NOMO-1 (cell line): ENCODE data around the gene DDX46.
"Not testable (repeated sequence)": the region's sequence is repeated elsewhere in the genome, so short reads cannot be mapped to it uniquely, and the experiment has no call there.

Experiments used
- DNase-seq, 2 experiments: peaks; one replicate each; lab custom pipeline; 2025; ENCODE audit not compliant: unreplicated experiment in 2 of 2; lab: John Stamatoyannopoulos, UW

DDX46 gene

DNA sequence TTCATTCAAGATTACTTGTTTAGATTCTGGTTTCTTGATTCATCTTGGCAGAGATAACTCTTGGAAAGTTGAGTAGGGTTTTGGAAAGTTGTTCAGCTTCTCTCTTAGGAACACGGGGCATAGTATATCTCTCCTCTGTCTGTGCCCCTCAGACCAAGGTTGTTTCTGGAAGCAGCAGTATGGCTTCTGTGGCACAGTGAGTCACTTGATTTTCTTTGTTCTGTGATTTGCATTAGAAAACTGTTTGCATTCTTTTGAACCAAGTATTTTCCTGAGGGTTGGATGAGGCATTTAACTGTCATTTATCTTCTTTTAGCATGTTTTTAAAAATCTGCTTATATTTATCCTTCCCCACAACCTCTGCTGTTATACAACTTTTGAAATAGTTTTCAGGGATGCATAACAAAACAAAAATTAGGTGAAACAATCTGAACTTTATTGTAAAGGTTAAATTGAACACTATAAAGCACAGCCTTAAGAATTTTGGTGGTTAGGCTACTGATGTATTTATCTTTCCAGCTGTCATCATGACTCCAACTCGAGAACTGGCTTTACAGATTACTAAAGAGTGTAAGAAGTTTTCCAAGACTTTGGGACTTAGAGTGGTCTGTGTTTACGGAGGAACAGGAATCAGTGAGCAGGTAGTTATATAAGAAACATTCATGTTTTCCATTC lies 26.5 kb downstream of the DDX46 start:
- no peak for DNase-seq

DNA sequence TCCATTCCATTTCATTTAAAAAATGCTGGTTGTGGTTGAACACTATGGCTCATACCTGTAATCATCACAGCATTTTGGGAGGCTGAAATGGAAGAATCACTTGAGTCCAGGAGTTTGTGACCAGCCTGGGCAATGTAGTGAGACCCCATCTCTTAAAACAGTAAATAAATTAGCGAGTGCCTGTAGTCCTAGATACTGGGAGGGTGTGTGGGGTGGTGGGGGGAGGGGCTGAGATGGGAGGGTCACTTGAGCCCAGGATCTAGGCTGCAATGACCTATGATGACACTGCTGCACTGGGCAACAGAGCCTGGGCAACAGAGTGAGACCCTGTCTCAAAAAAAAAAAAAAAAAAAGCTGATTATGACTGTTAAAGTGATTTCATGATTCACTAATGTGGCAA lies 29.1 kb downstream of the DDX46 start:
- DNase-seq = no peak

DNA sequence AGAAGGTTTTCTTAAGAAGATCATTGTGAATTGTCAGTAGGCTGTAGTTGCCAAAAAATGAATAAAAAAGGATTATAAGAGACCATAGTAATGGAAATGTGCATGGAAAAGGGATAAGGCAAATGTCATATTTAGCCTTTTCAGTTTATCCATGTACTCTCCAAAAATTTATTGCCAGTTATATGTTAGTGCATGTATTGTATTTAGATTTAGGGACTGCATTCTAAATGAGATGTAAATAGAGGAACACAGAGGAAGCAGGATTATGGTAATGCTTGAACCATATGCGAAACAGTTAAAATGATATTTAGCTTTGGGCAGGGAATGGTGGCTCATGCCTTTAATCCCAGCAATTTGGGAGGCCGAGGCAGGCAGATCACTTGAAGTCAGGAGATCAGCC lies 33.0 kb downstream of the DDX46 start:
- no peak for DNase-seq

DNA sequence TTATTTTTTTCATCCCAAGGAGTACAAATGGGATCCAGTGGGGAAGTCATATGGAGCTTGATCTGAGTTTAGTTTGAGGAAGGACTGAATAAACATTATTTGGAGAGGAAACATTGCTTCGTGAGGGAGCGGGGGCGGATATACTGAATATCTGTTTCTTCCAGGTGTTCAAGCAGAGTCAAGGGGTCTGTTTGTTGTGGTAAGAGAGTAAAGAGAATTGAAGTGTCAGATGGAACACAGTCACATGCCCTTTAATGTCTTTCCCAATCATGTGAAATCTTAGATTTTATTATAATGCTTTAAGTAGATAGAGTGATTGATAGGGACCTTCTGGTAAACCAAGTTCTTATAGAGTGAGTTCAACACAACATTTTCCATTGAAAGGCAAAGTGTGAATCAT lies 33.7 kb downstream of the DDX46 start:
- no peak for DNase-seq

DNA sequence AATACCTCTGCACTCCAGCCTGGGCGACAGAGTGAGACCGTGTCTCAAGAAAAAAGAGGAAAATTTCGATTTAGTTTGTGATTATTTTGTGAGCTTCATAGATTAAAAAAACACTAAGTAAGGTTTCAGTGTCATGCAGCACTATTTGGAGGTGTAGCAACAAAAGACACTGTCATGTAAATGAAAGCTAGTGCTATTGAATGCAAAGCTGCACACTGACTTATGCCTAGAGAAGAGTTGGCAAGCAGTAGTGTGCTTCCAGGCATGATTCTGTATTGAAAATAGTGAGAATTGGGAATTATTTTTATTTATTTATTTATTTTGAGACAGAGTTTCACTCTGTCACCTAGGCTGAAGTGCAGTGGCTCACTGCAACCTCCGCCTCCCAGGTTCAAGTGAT lies 34.5 kb downstream of the DDX46 start:
- DNase-seq = no peak

DNA sequence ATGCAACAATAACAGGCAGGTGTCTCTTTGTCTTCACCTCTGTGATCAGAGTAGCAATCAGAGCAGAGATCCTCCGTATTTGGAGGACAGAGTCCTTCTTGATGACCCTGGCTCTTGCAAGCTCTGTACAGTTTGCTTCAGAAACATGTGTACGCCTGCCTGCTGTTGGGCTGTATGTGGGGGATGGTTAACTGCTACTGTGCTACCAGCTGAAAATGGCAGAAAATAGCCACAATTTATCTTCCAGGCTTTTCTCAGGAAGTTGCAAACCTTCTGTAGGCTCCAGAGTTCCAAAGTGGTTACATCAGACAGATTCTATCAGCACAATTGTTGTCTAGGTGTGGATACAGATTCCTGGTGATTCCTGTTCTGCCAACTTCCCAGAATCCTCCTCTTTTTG lies 35.5 kb downstream of the DDX46 start:
- no peak for DNase-seq

DNA sequence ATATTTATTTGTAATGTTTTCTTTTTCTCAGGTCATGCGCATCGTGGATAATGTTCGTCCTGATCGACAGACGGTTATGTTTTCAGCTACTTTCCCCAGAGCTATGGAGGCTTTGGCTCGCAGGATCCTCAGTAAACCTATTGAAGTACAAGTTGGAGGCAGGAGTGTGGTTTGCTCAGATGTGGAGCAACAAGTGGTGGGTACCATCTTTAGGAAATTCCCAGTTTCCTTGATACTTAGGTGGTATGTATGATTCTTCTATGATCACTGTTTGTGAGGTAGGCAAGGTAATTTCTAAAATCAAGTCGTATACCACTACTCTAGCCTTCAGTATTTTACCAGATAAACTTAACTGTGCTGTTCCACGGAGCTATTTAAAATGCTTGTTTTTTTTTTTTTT lies 36.2 kb downstream of the DDX46 start:
- no peak for DNase-seq

DNA sequence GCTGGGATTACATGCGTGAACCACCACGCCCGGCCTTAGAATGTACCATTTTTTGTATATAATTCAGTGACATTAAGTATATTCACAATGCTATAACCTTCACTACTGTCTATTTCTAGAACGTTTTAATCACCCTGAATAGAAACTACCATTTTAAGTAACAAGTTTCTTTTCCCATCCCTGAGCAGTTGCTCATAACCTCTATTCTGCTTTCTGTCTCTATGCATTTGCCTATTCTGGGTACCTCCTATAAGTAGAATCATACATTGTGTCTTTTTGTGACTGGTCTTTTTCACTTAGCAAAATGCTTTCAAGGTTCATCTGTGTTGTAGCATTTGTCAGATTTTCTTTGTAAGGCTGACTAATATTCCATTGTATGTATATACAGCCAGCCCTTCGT lies 39.9 kb downstream of the DDX46 start:
- DNase-seq = no peak

DNA sequence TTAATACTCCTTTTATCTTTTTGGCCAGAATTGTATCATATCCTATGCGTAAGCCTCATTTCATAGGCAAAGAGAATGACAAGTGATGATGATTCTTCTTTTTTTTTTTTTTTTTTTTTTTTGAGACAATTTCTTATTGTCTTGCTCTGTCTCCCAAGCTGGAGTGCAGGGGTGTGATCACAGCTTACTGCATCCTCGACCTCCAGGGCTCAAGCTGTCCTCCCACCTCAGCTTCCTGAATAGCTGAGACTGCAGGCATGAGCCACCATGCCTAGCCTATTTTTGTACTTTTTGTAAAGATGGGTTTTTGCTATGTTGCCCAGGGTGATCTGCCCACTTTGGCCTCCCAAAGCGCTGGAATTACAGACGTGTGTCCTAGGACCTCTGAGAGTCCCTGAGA lies 45.2 kb downstream of the DDX46 start:
- no peak for DNase-seq

DNA sequence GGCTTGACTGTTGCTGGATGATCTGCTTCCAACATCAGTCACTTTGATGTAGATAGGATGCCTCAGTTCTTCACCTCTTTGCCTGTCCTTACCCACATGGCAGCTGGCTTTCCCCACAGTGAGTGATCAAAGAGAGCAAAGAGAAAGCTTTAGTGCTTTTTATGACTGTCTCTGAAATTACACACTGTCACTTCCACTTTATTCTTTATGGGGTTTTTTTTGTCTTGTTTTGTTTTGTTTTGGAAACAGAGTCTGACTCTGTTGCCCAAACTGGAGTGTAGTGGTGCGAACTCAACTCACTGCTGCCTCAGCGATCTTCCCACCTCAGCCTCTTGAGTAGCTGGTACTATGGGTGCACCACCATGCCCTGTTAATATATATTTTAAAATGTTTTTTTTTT lies 54.8 kb downstream of the DDX46 start:
- DNase-seq = peak in 1 of 2 experiments; percentile 72

DNA sequence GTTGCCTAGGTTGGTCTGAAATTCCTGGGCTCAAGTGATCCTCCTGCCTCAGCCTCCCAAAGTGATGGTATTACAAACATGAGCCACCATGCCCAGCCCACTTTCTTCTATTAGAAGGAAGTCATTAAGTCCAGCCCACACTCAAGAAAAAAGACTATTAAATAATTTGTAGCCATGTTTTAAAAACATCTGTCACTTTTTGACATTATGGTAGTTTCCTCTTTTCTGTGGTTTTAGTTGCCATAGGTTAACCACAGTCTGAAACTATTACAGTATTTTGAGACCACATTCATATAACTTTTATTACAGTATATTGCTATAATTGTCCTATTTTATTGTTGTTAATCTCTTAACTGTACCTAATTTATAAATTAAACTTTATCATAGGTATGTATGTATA lies 55.2 kb downstream of the DDX46 start:
- peak; percentile 68 to 93 for DNase-seq

DNA sequence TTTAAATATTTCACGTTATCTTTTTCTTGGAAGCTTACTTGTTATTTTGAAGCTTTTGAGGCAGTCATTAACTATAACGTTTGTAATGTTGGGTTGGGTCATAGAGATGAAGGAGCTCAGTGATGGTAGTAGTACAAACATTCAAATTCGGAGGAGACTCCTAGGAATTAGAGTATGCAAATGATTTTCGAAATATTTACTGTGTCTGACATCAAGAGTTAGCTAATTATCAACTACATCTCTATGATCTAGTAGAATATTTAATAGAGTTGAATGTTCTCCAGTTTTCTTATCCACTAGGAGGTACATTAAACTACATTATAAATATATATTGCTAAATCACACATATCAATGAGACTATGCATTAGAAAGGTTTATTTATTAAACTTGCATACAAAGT lies 58.4 kb downstream of the DDX46 start:
- DNase-seq = no peak

DNA sequence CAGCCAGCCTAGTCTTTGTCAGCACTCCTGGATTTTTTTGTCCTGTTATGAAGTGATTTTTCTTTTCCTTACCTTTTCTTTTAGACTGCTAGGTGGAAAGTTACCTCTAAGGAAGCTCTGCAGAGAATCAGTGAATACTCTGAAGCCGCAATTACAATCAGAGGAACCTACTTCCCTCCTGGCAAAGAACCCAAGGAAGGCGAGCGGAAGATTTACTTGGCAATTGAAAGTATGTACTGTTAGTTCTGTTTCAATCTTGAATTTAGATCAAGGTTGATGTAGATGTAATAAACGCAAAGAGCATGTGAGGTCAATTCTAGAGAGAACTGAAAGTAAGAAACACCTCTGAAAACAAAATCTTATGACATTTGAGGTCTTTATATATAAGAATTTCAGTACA lies 60.2 kb downstream of the DDX46 start:
- DNase-seq = no peak

DNA sequence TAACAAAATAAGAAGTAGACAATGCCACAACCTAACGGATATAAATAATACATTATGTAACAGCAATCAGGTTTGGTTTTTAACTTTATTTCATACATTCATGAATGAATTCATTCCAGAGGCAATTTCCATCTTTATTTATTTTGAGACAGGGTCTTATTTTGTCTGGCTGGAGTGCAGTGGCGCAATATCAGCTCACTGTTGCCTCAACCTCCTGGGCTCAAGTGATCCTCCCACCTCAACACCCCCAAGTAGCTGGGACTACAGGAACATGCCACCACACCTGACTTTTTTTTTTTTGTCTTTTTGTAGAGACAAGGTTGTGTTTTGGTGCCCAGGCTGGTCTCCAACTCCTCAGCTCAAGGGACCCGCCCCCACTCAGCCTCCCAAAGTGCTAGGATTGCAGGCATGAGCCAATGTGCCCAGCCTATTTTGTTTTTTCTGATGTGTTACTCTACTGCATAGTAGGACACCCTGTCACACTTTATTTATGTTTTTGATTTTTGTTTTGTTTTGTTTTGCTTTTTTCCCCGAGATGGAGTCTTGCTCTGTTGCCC lies 60.9 kb downstream of the DDX46 start:
- no peak for DNase-seq

DNA sequence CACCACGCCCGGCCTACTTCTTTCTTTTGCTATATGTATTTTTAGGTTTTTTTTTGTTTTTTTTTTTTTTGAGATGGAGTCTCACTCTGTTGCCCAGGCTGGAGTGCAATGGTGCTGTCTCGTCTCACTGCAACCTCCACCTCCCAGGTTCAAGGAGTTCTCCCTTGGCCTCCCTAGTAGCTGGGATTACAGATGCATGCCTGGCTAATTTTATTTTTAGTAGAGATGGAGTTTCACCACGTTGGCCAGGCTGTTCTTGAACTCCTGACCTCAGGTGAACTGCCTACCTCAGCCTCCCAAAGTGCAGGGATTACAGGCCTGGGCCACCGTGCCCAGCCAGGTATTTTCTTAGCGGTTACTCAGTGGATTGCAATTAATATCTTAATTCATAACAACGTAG lies 63.3 kb downstream of the DDX46 start:
- no peak for DNase-seq

DNA sequence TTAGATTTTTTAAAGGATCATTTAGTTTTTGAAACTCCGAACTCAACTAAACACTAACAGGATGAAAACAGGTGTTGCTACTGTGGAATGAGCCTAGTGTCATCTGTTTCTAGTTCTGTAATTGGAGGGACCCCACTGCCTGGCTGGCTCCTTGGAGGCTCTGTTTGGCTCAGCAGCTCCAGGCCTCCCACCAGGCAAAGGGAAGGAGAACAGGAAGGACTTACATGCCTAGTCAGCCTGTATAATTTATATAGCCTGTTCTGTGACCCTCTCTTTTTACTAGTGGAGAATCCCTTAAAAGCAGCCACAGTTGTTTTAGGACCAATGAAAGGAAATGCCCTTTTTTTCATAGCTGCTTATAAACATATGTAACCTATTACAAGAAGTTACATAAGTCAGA lies 66.1 kb downstream of the DDX46 start:
- no peak for DNase-seq

DNA sequence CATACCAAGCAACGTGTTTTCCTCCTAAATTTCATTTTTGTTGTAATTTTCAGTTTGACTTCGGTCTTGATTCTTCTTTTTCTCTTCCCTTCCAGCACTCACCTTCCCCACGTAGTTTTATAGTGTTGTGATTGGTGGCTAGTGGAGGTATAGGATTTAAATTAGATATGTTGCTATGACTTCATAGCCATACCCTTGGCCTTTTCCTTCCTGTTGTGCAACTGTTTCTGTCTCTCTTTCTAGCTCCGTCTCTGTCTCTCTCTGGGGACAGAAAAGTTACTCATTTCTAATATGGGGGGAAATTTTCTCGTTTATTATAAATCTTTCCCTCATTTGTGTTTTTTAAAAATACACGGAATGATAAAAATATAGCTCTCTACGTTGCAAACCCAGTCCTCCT lies 66.6 kb downstream of the DDX46 start:
- peak; percentile 10 to 55 for DNase-seq

DNA sequence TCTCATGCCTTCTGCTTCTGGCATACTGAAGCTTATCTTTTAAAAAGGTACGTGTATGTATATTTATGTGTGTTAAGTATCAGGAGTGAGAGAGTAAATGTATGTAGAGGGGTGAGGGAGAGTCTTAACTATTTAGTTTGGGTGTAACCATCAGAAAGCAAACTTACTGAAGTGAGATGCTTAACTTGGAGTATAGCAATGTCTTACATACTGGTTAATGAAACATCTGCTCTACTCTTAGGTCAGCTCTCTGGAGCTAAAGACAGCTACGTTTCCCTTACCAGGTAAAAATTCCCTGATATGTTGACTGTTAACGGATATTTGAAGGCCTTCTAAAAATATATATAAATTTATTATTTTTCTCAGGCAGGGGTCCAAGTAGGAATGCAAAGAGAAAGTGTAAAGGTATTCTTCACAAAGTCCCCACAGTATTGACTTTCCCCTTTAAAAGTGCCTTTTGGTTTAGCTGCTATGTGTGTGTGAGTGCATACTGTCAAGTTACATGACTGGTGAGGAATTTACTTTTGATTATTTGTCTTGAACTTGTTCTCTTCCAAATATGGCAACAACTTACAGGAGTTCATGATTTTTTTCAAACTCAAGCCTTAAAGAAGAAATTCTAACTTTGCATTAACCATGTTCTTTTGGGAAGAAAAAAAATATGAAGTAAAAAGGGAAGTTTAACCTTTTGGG lies 74.9 kb downstream of the DDX46 start:
- DNase-seq = no peak

DNA sequence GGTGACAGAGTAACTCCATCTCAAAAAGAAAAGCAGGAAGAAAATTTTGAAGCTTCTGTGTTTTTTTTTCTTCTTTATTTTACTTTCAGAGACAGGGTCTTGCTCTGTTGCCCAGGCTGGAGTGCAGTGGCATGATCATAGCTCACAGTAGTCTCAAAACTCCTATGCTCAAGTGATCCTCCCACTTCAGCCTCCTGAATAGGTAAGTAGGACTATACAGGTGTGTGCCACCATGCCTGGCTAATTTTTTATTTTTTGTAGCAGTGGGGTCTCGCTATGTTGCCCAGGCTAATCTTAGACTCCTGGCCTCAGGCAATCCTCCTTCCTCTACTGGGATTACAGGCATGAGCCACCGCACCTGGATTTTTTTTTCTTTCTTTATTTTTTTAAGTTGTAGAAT lies 77.0 kb downstream of the DDX46 start:
- no peak for DNase-seq

DNA sequence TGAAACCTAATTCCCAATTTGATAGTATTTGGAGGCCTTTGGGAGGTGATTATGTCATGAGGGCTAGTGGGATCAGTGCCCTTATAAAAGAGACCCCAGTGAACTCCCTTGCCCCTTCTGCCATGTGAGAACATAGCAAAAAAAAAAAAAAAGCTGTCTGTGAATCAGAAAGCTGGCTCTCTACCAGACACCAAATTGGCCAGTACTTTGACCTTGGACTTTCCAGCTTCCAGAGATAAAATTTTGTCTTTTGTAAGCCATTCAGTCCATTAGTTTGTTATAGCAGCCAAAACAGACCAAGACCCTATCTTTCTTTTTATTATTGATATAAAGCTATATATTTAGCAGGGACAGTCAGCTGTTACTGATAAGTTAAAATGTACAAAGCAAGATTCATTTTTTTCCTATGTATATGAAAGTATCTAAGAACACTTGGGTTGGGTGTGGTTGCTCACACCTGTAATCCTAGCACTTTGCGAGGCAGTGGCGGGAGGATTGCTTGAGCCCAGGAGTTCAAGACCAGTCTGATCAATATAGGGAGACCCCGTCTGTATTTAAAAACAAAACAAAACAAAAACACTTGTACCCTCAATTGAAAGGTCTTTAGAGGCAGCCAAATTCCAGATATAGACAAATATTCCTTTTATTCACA lies 79.1 kb downstream of the DDX46 start:
- DNase-seq = no peak

DNA sequence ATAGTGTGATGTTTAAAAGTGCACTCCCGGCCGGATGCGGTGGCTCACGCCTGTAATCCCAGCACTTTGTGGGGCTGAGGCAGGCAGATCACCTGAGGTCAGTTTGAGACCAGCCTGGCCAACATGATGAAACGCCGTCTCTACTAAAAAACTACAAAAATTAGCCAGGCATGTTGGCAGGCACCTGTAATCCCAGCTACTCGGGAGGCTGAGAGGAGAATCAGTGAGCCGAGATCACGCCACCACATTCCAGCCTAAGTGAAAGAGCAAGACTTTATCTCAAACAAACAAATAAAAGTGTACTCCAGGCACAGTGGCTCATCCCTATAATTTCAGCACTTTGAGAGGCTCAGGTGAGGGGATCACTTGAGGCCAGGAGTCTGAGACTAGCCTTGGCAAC lies 79.8 kb downstream of the DDX46 start:
- DNase-seq = not testable (repeated sequence)

DNA sequence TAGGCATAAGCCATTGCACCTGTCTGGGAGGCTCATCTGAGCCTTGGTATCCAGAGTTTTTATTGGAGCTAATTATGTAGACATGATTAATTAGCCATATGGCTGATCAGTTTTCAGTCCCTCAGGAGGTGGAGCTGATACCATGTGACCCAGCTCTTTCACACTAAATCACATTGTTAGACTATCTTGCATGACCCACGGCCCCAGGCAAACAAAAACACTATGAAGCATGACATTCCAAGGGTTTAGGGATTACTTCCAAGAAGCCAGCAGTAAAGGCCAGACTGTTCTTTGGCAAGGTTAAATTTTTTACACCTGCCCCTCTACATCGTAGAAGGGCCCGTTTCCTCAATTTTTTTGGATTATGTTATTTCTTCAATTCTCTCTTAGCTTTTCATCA lies 82.2 kb downstream of the DDX46 start:
- no peak for DNase-seq
